GM19025 (cell line): ENCODE measurements around the gene GATB.
"Not testable (repeated sequence)": the region's sequence is repeated elsewhere in the genome, so short reads cannot be mapped to it uniquely, and the experiment has no call there.

Source experiments
- ATAC-seq: cut with Tn5 transposase; IDR thresholded peaks from one replicate; pipeline ENCODE4 v1.9.1; 2021; ENCODE audit warnings: mild to moderate bottlenecking, low read depth, moderate library complexity; ENCODE audit not compliant: unreplicated experiment

GATB gene

GRCh38 chr4:151785484-151786157, 24.8 kb upstream of the GATB start:
- no peak for ATAC-seq

GRCh38 chr4:151784706-151785105, 23.9 kb upstream of the GATB start:
- no peak for ATAC-seq

GRCh38 chr4:151783867-151784266, 23.1 kb upstream of the GATB start:
- ATAC-seq: no peak

- ATAC-seq: no peak
Observed at GRCh38 chr4:151782296-151782695, 21.5 kb upstream of the GATB start.

GRCh38 chr4:151781026-151781425, 20.2 kb upstream of the GATB start:
- ATAC-seq: no peak

GRCh38 chr4:151777471-151777870, 16.7 kb upstream of the GATB start:
- ATAC-seq: no peak

- no peak for ATAC-seq
Observed at GRCh38 chr4:151774324-151774723, 13.5 kb upstream of the GATB start.

GRCh38 chr4:151772274-151772673, 11.5 kb upstream of the GATB start:
- ATAC-seq: no peak

- no peak for ATAC-seq
Observed at GRCh38 chr4:151771664-151772063, 10.9 kb upstream of the GATB start.

GRCh38 chr4:151770154-151770553, 9.3 kb upstream of the GATB start:
- ATAC-seq: no peak

- ATAC-seq: no peak
Observed at GRCh38 chr4:151768835-151769234, 8.0 kb upstream of the GATB start.

- no peak for ATAC-seq
Observed at GRCh38 chr4:151766691-151767090, 5.9 kb upstream of the GATB start.

- no peak for ATAC-seq
Observed at GRCh38 chr4:151760002-151760401, 805 bp downstream of the GATB start.

GRCh38 chr4:151753056-151753455, 7.8 kb downstream of the GATB start:
- no peak for ATAC-seq

GRCh38 chr4:151750156-151750555, 10.7 kb downstream of the GATB start:
- no peak for ATAC-seq

- no peak for ATAC-seq
Observed at GRCh38 chr4:151745481-151746231, 15.2 kb downstream of the GATB start.

GRCh38 chr4:151744614-151745013, 16.2 kb downstream of the GATB start:
- ATAC-seq: no peak

GRCh38 chr4:151743894-151744293, 16.9 kb downstream of the GATB start:
- no peak for ATAC-seq

- no peak for ATAC-seq
Observed at GRCh38 chr4:151743128-151743854, 17.5 kb downstream of the GATB start.

- ATAC-seq: no peak
Observed at GRCh38 chr4:151738720-151739517, 21.9 kb downstream of the GATB start.

- not testable (repeated sequence) for ATAC-seq
Observed at GRCh38 chr4:151736852-151737251, 24.0 kb downstream of the GATB start.
